Spleen (tissue), 7 donors: ENCODE results near the gene TMEM45A.

Experiments
- CTCF ChIP-seq, 11 experiments: fragments of 200-600 bp in 7 of 11; fragments of 450-650 bp in 4 of 11; sonication (generic) in 4 of 11; IDR thresholded peaks in 8 of 11; conservative IDR thresholded peaks in 3 of 11; 1 replicate in 7 of 11; 2 replicates in 4 of 11; pipeline versions ENCODE4 v1.4.0 to v1.8.0; 2016 to 2021; ENCODE audit warnings: antibody characterized with exemption in 11 of 11, inconsistent platforms in 4 of 11, mild to moderate bottlenecking in 1 of 11
- POLR2AphosphoS5 ChIP-seq, 3 donors: sonication (generic); formaldehyde crosslinking; IDR thresholded peaks; one replicate each; pipeline ENCODE4 v1.5.1; 2017; ENCODE audit warnings: antibody characterized with exemption in 3 of 3
- donor health status: DM: no; HTN: no; CAD: no; lungs with moderate emphysema.
- donor health status: DM: no; HTN: no; CAD: no.
- donor health status: DM: no; HTN: no; CAD: no.

- TF ChIP-seq POLR2AphosphoS5 (IDR thresholded peaks at IDR 0.05), result no peak
- no peak for TF ChIP-seq CTCF (IDR thresholded peaks at IDR 0.05 in 8 of 11, conservative IDR thresholded peaks at IDR 0.05 in 3 of 11)
These were observed 48.7 kb upstream of the TMEM45A start for GRCh38 chr3:100443690-100444089.
